Gastrocnemius medialis (tissue), 4 donors: Measurements from ENCODE around the gene ITPA. TPM values are rescaled to one million over a fixed set of nuclear protein-coding genes. Genes with fewer than 3 reads are reported as not detected.

Experiments used
- ATAC-seq, 2 donors: fragments of 150-250 bp; one replicate each; pipeline ENCODE4 v1.9.1; 2016
- DNase-seq, 2 donors: peaks; one replicate each; pipeline ENCODE4 v3.0.0-alpha.2; 2019
- H3K27ac ChIP-seq, 4 donors: fragments of 200-600 bp; sonication (generic); 1 replicate in 1 of 4; 2 replicates in 3 of 4; pipeline ENCODE4 v1.5.1; 2016 to 2018; ENCODE audit warnings: mild to moderate bottlenecking in 2 of 4, moderate library complexity in 1 of 4
- H3K27me3 ChIP-seq, 3 donors: fragments of 200-600 bp; sonication (generic) in 2 of 3; 1 replicate in 1 of 3; 2 replicates in 2 of 3; pipeline versions ENCODE4 v1.5.1 to v1.6.0; 2016 to 2019; ENCODE audit warnings: mild to moderate bottlenecking in 1 of 3, moderate library complexity in 1 of 3
- H3K36me3 ChIP-seq, 2 donors: fragments of 200-600 bp; sonication (generic) in 1 of 2; one replicate each; pipeline ENCODE4 v1.5.1; 2017 to 2018
- H3K4me1 ChIP-seq, 2 donors: fragments of 200-600 bp; sonication (generic) in 1 of 2; one replicate each; pipeline ENCODE4 v1.5.1; 2016 to 2017; ENCODE audit warnings: mild to moderate bottlenecking in 2 of 2
- H3K4me3 ChIP-seq, 4 donors: fragments of 200-600 bp; sonication (generic) in 3 of 4; 1 replicate in 1 of 4; 2 replicates in 3 of 4; pipeline ENCODE4 v1.5.1; 2016 to 2019; ENCODE audit warnings: mild to moderate bottlenecking in 2 of 4
- H3K9me3 ChIP-seq, 3 donors: fragments of 200-600 bp; sonication (generic) in 2 of 3; 1 replicate in 1 of 3; 2 replicates in 2 of 3; pipeline ENCODE4 v1.5.1; 2016 to 2019
- POLR2A ChIP-seq, 2 donors: fragments of 450-650 bp; IDR thresholded peaks; one replicate each; pipeline ENCODE4 v1.6.1; 2017; ENCODE audit warnings: antibody characterized with exemption in 2 of 2, mild to moderate bottlenecking in 2 of 2, moderate library complexity in 2 of 2
- in situ Hi-C, 4 donors: fragments of 200-750 bp; cut with MboI; loops; one replicate each; pipeline versions ENCODE4 v1.15.0 to v1.8.0; 2017; ENCODE audit warnings: low sequenced_read_pairs in 4 of 4
- intact Hi-C: fragments of 100-400 bp; cut with DNase I; formaldehyde crosslinking; loops from one replicate; pipeline ENCODE4 v1.15.1; 2023; ENCODE audit warnings: low total_unique reads
- total RNA-seq, 4 donors: library from RNA; depleted of rRNA; stranded (reverse); fragments of >200 nt; gene quantifications; one replicate each; pipeline versions ENCODE4 v1.1.0 to v1.2.3, GENCODE V29; 2016
- TF ChIP-seq, protein P1 (sequence below), 5 experiments: fragments of 450-650 bp in 3 of 5; fragments of 200-600 bp in 2 of 5; sonication (generic) in 2 of 5; IDR thresholded peaks in 4 of 5; conservative IDR thresholded peaks in 1 of 5; 1 replicate in 4 of 5; 2 replicates in 1 of 5; pipeline ENCODE4 v1.5.1; 2016 to 2019; ENCODE audit warnings: antibody characterized with exemption in 5 of 5, mild to moderate bottlenecking in 3 of 5, moderate library complexity in 3 of 5

The ITPA gene
- total RNA-seq, 4 donors from 2014 or later, result 27.2 to 59.5 (median 34.0) TPM

DNA sequence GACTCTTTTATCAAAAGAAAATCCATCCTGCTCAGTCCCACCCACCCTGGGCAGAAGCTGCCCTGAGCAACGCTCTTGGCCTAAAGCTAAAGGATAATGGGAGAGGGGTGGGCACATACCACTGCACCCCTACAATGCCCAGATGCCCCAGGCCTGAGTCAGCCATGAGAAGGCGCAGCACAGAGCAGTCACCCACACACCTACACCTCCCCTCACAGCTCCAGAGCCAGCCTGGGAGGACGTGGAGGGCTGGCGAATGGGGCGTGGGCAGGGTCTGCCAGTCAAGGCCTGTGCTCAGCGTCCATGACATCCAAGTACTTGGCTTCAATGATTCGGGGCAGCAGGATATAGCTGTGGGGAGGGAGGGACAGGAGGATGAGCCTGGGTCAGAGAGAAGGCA is 18.2 kb downstream of the ITPA start:
- H3K4me1 ChIP-seq, result peaks cover 15 to 17% of the 10 kb centered on the region in 2 donors
- ATAC-seq (no peak), DNase-seq (no peak)
- no peak overlapping the region for H3K27ac ChIP-seq
- intact Hi-C loops, result no loop called here
- H3K36me3 ChIP-seq, result no peaks in the 10 kb centered on the region
- H3K27me3 ChIP-seq, result no peaks in the 10 kb centered on the region
- in situ Hi-C loops, result no loop called here
- TF ChIP-seq, protein P1, sequence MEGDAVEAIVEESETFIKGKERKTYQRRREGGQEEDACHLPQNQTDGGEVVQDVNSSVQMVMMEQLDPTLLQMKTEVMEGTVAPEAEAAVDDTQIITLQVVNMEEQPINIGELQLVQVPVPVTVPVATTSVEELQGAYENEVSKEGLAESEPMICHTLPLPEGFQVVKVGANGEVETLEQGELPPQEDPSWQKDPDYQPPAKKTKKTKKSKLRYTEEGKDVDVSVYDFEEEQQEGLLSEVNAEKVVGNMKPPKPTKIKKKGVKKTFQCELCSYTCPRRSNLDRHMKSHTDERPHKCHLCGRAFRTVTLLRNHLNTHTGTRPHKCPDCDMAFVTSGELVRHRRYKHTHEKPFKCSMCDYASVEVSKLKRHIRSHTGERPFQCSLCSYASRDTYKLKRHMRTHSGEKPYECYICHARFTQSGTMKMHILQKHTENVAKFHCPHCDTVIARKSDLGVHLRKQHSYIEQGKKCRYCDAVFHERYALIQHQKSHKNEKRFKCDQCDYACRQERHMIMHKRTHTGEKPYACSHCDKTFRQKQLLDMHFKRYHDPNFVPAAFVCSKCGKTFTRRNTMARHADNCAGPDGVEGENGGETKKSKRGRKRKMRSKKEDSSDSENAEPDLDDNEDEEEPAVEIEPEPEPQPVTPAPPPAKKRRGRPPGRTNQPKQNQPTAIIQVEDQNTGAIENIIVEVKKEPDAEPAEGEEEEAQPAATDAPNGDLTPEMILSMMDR (IDR thresholded peaks at IDR 0.05 in 4 of 5, conservative IDR thresholded peaks at IDR 0.05 in 1 of 5), result no peak
- no peak for TF ChIP-seq POLR2A (IDR thresholded peaks at IDR 0.05)
- H3K4me3 ChIP-seq, result no peak overlapping the region
- no peaks in the 10 kb centered on the region for H3K9me3 ChIP-seq

DNA sequence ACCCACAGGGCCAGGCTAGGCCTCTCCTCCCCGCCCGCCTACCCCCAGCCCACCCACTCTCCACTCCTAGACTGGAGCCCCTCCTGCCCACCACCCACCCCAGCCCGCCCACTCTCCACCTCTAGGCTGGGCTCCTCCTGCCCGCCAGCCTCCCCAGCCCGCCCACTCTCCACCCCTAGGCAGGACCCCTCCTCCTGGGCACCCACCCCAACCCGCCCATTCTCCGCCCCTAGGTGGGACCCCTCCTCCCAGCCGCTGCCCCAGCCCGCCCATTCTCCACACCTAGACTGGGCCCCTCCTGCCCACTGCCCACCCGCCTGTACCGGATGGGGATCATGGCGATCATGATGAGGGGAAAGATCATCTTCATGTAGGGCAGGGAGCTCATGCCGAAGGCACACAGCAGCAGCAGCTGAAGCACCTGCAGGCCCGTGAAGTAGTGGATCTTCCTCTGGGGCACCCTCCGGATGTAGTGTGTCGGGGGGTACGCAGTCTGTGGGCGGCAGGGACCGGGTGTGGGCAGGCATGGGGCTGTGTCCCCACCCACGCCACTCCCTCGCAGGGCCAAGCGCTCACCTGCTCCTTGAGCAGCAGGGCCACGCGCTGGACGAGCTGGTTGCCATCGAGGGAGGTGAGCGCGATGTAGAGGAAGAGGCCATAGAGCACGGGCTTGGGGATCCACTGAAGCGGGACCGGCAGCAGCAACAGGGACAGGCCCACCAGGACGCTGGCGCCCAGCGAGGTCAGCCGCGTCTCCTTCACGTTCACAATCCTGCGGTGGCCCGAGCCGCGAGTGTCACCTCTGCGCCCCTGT is 18.8 kb downstream of the ITPA start:
- no peak for ATAC-seq
- in situ Hi-C loops, result no loop called here

DNA sequence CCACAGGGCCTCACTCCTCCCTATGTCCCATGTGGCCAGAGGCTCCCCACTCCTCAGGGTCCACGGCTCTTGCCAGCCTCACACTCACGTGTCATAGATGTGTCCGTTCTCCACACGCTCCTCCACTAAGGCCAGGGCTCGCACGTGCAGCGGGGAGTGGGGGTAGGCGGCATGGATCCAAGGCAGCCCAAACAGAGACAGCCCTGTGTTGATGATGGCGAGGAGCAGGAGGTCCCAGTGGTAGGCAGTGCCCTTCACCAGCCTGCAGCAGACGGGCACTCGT is 19.4 kb downstream of the ITPA start:
- in situ Hi-C loops (no loop called here), intact Hi-C loops (no loop called here)
- Histone ChIP-seq H3K27me3 (no peaks in the 10 kb centered on the region), H3K4me1 (peaks cover 5% of the 10 kb centered on the region in 2 donors), H3K36me3 (no peaks in the 10 kb centered on the region), H3K4me3 (no peak overlapping the region), H3K27ac (no peak overlapping the region), H3K9me3 (no peaks in the 10 kb centered on the region)
- no peak for DNase-seq
- ATAC-seq, result no peak
- TF ChIP-seq, protein P1 (IDR thresholded peaks at IDR 0.05 in 4 of 5, conservative IDR thresholded peaks at IDR 0.05 in 1 of 5), result no peak
- TF ChIP-seq POLR2A (IDR thresholded peaks at IDR 0.05), result no peak

More for the DNA sequence above, 18.8 kb downstream of the ITPA start:
- no peaks in the 10 kb centered on the region for H3K27me3 ChIP-seq
- no peak for DNase-seq
- TF ChIP-seq, protein P1 (IDR thresholded peaks at IDR 0.05 in 4 of 5, conservative IDR thresholded peaks at IDR 0.05 in 1 of 5), result no peak
- TF ChIP-seq POLR2A (IDR thresholded peaks at IDR 0.05), result no peak
- no peak overlapping the region for H3K27ac ChIP-seq
- H3K4me3 ChIP-seq, result no peak overlapping the region
- intact Hi-C loops, result no loop called here
- H3K36me3 ChIP-seq, result no peaks in the 10 kb centered on the region
- no peaks in the 10 kb centered on the region for H3K9me3 ChIP-seq
- peaks cover 10% of the 10 kb centered on the region in 2 donors for H3K4me1 ChIP-seq

DNA sequence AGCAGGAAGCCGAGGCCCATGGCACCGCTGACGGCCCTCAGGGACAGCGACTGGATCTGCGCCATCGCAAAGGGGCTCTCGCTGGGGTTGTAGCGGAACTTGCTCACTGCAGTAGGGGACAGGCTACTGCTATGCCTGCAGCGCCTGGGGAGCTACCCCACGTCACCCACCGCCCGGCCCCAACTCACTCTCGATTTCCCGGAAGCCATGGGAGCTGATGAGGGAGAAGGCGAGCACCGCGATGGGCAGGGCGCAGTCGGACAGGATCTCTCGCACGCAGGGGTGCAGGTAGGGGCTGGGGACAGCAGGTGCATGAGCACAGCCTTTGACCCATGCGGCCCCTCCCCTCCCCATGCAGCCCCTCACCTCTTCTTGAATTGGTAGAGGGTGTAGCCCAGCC is 19.9 kb downstream of the ITPA start:
- TF ChIP-seq, protein P1 (IDR thresholded peaks at IDR 0.05 in 4 of 5, conservative IDR thresholded peaks at IDR 0.05 in 1 of 5), result no peak
- no peak for TF ChIP-seq POLR2A (IDR thresholded peaks at IDR 0.05)
- DNase-seq, result no peak
- Histone ChIP-seq H3K9me3 (no peaks in the 10 kb centered on the region), H3K27me3 (no peaks in the 10 kb centered on the region), H3K4me1 (peaks cover under 1% of the 10 kb centered on the region in 2 donors), H3K36me3 (no peaks in the 10 kb centered on the region), H3K4me3 (no peak overlapping the region), H3K27ac (no peak overlapping the region)
- intact Hi-C loops, result no loop called here
- ATAC-seq, result no peak
- in situ Hi-C loops, result no loop called here

DNA sequence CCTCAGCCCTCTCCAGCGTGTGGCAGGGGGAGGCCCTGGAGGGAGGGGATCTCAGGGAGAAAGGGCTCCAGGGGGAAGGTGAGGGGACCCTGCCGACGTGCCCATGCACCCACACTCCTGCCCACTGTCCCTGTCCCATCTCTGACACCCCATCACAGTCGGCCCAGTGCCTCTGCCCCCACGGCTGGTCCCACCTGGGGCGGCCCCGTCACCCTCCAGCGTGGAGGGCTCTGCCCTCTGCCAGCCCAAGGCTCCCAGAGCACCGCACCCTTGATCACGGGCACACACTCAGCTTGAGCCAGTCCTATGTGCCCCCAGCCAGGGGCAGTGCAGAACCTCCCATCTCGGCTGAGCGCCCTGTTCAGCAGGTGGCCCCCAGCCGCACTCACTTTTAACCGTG is 20.5 kb downstream of the ITPA start:
- Histone ChIP-seq H3K4me1 (no peaks in the 10 kb centered on the region), H3K36me3 (no peaks in the 10 kb centered on the region), H3K9me3 (no peaks in the 10 kb centered on the region), H3K27ac (no peak overlapping the region), H3K4me3 (no peak overlapping the region), H3K27me3 (no peaks in the 10 kb centered on the region)
- TF ChIP-seq, protein P1 (IDR thresholded peaks at IDR 0.05 in 4 of 5, conservative IDR thresholded peaks at IDR 0.05 in 1 of 5), result no peak
- TF ChIP-seq POLR2A (IDR thresholded peaks at IDR 0.05), result no peak
- in situ Hi-C loops (no loop called here), intact Hi-C loops (no loop called here)
- ATAC-seq, result no peak
- no peak for DNase-seq
